HCT116 (cell line): Measurements from ENCODE around the gene MAP7D1.

Experiments used
- CBX3 ChIP-seq: IDR thresholded peaks from 2 replicates; pipeline ENCODE4 v1.6.1; 2012; ENCODE audit warnings: low read depth
- CTCF ChIP-seq, 3 experiments: fragments of 200-600 bp in 1 of 3; sonication (generic) in 1 of 3; IDR thresholded peaks in 2 of 3; conservative IDR thresholded peaks in 1 of 3; 2 replicates each; pipeline ENCODE4 v1.5.1; 2012 to 2017; ENCODE audit warnings: low read depth in 2 of 3, low read length in 2 of 3, antibody characterized with exemption in 1 of 3, borderline replicate concordance in 1 of 3, control low read depth in 1 of 3, mild to moderate bottlenecking in 1 of 3, mixed read lengths in 1 of 3, mixed run types in 1 of 3, moderate library complexity in 1 of 3; ENCODE audit not compliant: insufficient read depth in 1 of 3
- JUND ChIP-seq: IDR thresholded peaks from 2 replicates; pipeline ENCODE4 v1.6.1; 2012
- POLR2A ChIP-seq: IDR thresholded peaks from 2 replicates; pipeline ENCODE4 v1.7.0; 2011; ENCODE audit warnings: borderline replicate concordance; ENCODE audit not compliant: insufficient read depth, insufficient read length; ENCODE audit errors: extremely low read depth

DNA sequence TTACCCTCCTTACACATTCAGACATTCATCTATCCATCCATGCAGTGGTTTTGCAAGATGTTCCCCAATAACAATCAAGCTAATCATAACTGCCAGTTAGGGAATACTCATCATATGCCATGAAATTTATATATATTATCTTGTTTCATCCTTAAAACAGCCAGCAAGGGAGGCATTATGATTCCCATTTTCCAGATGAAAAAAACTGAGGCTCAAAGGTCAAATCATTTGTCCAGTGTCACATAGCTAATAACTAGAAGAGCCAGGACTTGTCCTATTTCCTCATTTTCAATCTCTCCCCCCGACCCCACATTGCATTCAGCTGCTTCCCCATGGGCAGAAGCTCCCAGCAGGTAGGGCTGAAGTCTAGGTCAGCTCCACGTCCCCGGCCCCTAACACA, 23.9 kb upstream of the MAP7D1 start:
- TF ChIP-seq CTCF (IDR thresholded peaks at IDR 0.05 in 2 of 3, conservative IDR thresholded peaks at IDR 0.05 in 1 of 3; ENCODE audit: borderline replicate concordance in 1 of 3, insufficient read depth in 1 of 3, low read depth in 2 of 3, low read length in 2 of 3) (no peak), JUND (no peak), POLR2A (no peak), CBX3 (no peak)
